ENCODE results near the gene F10. TPM values are rescaled to one million over a fixed set of nuclear protein-coding genes. Genes with fewer than 3 reads are reported as not detected.

The F10 gene
- total RNA-seq, 3 donors from 2014 or later (not counting 1 experiment from before 2014, with no cell fraction given) = not detected

- H3K9me3 Mint-ChIP-seq = no peaks in the 10 kb centered on the region
- DNase-seq (no peak), ATAC-seq (no peak)
- Histone ChIP-seq H3K4me1 (ENCODE audit: control insufficient read depth, insufficient read depth, low read length) (no peaks in the 10 kb centered on the region), H3K9me3 (ENCODE audit: control insufficient read depth, insufficient read depth, low read length) (no peaks in the 10 kb centered on the region), H3K27me3 (ENCODE audit: control insufficient read depth, insufficient read depth, low read length) (no peaks in the 10 kb centered on the region), H3K36me3 (ENCODE audit: control insufficient read depth, insufficient read depth, low read length) (no peaks in the 10 kb centered on the region), H3K4me3 (ENCODE audit: low read length) (no peak overlapping the region), H3K27ac (ENCODE audit: low read length) (no peak overlapping the region)
- no peak overlapping the region for H3K4me3 Mint-ChIP-seq
- intact Hi-C loops (cut with micrococcal nuclease) = no loop called here
- no peak overlapping the region for H3K27ac Mint-ChIP-seq
- whole genome bisulfite sequencing (ENCODE audit: insufficient coverage) = 89% methylated on average over 9 of the region's 9 CpGs
- no peaks in the 10 kb centered on the region for H3K4me1 Mint-ChIP-seq
- no peaks in the 10 kb centered on the region for H3K36me3 Mint-ChIP-seq
- no peak for TF ChIP-seq CTCF (IDR thresholded peaks at IDR 0.05)
- peaks cover 0 to 5% of the 10 kb centered on the region in 2 donors for H3K27me3 Mint-ChIP-seq (ENCODE audit: low read depth in 2 of 2)
Measured at GRCh38 chr13:113103646-113104045, 19.0 kb upstream of the F10 start.

GRCh38 chr13:113105032-113105920, 17.3 kb upstream of the F10 start, which contains the start of gene F7:
Gene F7 (plus strand): TSS chr13:113105791. CDS start chr13:113105842, 51 bp downstream.
- H3K4me3 Mint-ChIP-seq = no peak within 1 kb of the TSS
- H3K4me1 Mint-ChIP-seq = no peaks in the 10 kb centered on the region
- DNase-seq (no peak), ATAC-seq (no peak)
- no peaks in the 10 kb centered on the region for H3K36me3 Mint-ChIP-seq
- H3K4me3 ChIP-seq (ENCODE audit: low read length) = no peak within 1 kb of the TSS
- no peaks in the 10 kb centered on the region for H3K36me3 ChIP-seq (ENCODE audit: control insufficient read depth, insufficient read depth, low read length)
- H3K27me3 ChIP-seq (ENCODE audit: control insufficient read depth, insufficient read depth, low read length) = peaks cover 5% of the 10 kb centered on the region
- no peak within 1 kb of the TSS for H3K27ac Mint-ChIP-seq
- peaks cover 5% of the 10 kb centered on the region for H3K4me1 ChIP-seq (ENCODE audit: control insufficient read depth, insufficient read depth, low read length)
- intact Hi-C loops (cut with micrococcal nuclease) = no loop called here
- H3K9me3 ChIP-seq (ENCODE audit: control insufficient read depth, insufficient read depth, low read length) = no peaks in the 10 kb centered on the region
- H3K9me3 Mint-ChIP-seq = no peaks in the 10 kb centered on the region
- H3K27ac ChIP-seq (ENCODE audit: low read length) = no peak within 1 kb of the TSS
- H3K27me3 Mint-ChIP-seq (ENCODE audit: low read depth in 2 of 2) = no peaks in the 10 kb centered on the region
- no peak for TF ChIP-seq CTCF (IDR thresholded peaks at IDR 0.05)
- 84% methylated on average over 17 of the region's 17 CpGs for WGBS (ENCODE audit: insufficient coverage)

- H3K4me3 Mint-ChIP-seq = no peak overlapping the region
- no peaks in the 10 kb centered on the region for H3K4me1 Mint-ChIP-seq
- no peaks in the 10 kb centered on the region for H3K9me3 ChIP-seq (ENCODE audit: control insufficient read depth, insufficient read depth, low read length)
- H3K27ac Mint-ChIP-seq = no peak overlapping the region
- DNase-seq (no peak), ATAC-seq (no peak)
- peaks cover 6% of the 10 kb centered on the region for H3K27me3 ChIP-seq (ENCODE audit: control insufficient read depth, insufficient read depth, low read length)
- H3K4me3 ChIP-seq (ENCODE audit: low read length) = no peak overlapping the region
- H3K27ac ChIP-seq (ENCODE audit: low read length) = no peak overlapping the region
- TF ChIP-seq CTCF (IDR thresholded peaks at IDR 0.05) = no peak
- no peaks in the 10 kb centered on the region for H3K27me3 Mint-ChIP-seq (ENCODE audit: low read depth in 2 of 2)
- H3K36me3 ChIP-seq (ENCODE audit: control insufficient read depth, insufficient read depth, low read length) = no peaks in the 10 kb centered on the region
- WGBS (ENCODE audit: insufficient coverage) = 65% methylated on average over 15 of the region's 16 CpGs
- intact Hi-C loops (cut with micrococcal nuclease) = no loop called here
- H3K4me1 ChIP-seq (ENCODE audit: control insufficient read depth, insufficient read depth, low read length) = peaks cover 11% of the 10 kb centered on the region
- H3K36me3 Mint-ChIP-seq = no peaks in the 10 kb centered on the region
- no peaks in the 10 kb centered on the region for H3K9me3 Mint-ChIP-seq
Measured at GRCh38 chr13:113105921-113106452, 16.6 kb upstream of the F10 start.
